NCI-H2081 (cell line): ENCODE results near the gene TRA2B.

ENCODE experiments used
- DNase-seq, 2 experiments: peaks; one replicate each; lab custom pipeline; 2025; lab: John Stamatoyannopoulos, UW

Gene TRA2B

DNA sequence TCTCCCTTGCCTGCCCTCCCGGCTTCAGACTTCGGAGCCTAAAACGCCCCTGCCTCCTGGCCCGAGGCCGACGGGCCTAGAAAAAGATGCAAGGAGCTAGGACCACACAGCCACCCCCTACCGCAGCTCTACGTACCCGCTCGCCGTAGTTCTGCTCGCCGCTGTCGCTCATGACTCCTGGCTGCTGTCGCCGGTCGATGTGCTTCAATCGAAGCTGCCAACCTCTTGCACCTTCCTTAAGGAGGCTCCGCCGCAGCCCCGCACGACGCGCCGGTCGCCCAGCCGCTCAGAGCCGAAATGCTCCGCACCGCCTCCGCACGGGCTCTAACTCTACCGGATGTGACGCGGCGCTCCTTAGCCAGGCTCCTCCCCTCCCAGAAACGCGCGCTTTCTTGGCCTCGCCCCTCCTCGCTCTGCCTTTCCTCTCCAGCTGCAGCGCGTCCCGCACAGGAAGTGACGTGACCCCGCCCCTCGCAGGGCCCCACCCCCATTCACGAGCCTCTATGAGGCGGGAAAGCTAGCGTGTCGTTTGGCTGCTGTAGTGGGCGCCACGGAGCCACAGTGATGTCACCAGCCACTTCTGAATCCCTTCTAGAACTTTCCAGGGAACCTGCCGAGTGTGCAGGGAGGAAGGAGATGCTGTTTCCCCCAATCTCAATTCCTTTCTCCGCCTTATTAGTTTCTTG lies at the start of gene TRA2B:
Gene TRA2B (minus strand): TSS at position 326 of the 686 bp plus-strand sequence. CDS start 154 bp downstream, at position 172.
- DNase-seq, result peak; percentile 99

DNA sequence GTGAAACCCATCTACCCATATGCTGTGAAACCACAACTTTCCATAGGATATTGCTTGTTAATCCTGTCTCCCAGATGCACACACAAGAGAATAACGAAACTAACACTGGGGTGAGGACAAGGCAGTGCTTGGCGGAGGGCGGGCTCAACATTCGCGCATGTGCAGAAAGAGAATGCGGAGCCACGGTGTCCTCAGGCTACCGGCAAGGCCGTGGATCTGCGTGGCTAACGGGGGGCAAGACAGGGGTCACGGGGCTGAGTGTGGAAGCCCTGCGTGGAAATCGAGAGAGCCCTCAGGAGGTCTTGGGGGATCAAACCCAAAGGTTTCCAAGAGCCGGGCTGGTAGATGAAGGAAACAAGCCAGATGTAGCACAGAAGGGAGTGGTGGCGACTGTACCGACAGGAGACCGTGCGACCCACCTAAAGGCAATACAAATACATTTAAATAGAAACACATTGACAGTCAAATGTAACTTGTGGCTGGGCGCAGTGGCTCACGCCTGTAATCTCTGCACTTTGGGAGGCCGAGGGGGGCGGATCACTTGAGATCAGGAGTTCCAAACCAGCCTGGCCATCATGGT lies 48.5 kb upstream of the TRA2B start:
- peak; percentile 15 to 25 for DNase-seq

DNA sequence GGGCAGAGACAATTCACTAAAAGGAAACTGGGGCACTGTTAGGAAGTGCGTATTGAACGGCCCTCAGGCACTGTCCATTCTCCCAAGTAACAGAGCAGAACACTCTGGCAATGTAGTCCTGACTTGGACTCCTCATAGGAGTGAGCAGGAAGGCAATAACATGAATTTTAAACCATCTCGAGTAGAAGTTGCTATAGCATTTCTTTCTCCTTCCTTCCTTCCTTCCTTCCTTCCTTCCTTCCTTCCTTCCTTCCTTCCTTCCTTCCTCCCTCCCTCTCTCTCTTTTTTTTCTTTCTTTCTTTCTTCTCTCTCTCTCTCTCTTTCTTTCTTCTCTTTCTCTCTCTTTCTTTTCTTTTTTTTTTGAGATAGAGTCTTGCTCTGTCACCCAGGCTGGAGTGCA lies 46.4 kb upstream of the TRA2B start:
- no peak for DNase-seq

DNA sequence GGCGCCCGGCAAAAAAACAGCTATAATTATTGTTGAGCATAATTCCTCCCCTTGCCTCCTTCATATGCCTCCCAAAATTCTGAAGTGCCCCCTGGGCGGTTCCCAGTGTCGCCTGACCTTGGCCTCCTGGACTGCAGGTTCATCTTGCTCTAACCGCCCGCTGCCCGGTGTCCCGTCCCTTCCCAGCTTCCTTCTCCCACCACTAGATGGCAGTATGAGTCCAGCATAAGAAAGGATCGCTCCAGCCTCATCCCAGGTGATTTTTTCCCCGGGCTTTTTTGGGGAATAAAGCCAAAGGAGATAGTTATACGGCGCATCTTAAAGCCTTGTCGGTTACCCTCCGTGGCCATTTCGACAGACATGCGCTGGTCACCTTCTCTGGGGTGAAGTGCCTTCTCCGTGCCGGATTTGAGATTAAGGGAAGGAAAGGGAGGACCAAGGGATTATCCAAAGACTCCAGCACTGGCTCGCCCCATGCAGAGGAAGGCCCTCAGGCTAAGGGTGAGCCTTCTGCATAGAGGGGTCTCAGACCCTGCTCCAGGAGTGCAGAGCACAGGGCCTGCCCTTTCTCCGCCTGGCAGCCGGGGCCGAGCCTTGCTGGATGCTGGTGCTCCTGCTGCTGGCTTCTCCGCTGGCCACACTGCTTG lies 45.8 kb upstream of the TRA2B start:
- peak; percentile 68 to 78 for DNase-seq

DNA sequence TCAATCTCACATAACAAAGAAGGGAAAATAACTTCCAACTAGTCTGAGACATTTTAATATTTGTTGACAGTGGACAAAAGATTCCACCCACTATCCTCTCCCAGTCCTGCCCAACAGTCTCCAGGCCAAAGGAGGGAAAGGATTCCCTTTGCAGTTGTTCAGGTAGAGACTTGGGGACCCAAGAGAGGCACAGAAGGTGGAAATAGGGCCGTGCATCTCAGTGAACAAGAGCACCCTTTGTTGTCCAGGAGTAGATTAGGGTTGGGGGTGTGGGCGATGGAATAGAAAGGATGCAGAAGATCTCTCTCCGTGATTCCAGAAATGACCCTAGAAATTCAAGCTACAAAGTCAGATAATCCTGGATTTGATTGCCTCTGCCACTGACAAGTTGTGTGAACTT lies 44.8 kb upstream of the TRA2B start:
- no peak for DNase-seq

DNA sequence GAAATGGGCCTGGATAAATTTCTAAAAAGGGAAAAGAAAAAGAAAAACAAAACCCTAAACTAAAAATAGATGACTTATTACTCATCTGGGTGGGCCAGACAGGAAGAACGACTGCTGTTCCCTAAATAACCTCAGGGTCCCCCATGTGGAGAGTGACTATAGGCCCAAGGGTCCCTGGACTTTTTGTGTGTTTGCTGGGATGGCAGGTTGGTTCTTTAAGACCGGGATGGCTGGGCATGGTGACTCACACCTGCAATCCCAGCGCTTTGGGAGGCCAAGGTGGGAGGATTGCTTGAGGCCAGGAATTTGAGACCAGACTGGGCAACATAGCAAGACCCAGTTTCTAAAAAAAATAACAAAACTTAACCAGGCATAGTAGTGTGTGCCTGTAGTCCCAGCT lies 43.8 kb upstream of the TRA2B start:
- DNase-seq, result no peak

DNA sequence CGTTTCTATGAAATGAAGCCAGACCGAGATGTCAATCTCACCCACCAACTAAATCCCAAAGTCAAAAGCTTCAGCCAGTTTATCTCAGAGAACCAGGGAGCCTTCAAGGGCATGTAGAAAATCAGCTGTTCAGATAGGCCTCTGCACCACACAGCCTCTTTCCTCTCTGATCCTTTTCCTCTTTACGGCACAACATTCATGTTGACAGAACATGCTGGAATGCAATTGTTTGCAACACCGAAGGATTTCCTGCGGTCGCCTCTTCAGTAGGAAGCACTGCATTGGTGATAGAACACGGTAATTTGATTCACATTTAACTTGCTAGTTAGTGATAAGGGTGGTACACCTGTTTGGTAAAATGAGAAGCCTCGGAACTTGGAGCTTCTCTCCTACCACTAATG lies 41.9 kb upstream of the TRA2B start:
- no peak for DNase-seq

DNA sequence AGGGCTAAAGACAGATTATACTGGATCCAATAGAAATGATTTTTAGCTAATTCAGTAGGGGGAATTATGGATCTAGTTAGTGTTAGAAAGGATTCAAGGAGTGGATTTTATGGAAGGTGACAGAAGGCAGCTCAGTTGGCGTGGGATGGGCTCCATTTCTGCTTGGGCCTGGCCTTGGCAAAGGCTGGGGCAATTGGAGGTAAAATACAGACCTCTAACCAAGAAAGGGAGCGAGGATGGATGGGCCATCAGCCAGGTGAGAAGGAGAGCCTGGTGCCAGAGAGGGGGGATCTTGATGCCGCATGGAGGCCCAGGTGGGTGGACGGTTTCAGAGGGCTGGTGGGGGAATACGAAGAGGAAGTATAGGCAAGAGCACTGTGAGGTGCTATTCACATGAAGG lies 40.7 kb upstream of the TRA2B start:
- no peak for DNase-seq

DNA sequence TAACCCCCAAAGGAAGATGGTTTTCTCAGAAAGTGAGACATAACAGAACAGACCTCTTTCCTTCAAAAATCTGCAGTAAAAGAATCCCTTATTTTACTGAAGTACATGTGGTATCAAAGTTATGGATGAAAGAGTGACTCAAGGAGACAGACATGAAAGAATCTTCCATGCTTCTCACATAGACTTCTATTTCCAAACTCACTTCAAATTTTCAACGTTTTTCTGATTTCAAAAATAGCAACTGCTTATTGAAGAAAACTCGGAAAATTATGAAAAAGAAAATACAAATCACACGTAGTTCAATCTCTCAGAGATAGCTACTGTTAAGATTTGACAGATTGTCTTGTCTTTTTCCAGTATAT lies 39.8 kb upstream of the TRA2B start:
- no peak for DNase-seq

DNA sequence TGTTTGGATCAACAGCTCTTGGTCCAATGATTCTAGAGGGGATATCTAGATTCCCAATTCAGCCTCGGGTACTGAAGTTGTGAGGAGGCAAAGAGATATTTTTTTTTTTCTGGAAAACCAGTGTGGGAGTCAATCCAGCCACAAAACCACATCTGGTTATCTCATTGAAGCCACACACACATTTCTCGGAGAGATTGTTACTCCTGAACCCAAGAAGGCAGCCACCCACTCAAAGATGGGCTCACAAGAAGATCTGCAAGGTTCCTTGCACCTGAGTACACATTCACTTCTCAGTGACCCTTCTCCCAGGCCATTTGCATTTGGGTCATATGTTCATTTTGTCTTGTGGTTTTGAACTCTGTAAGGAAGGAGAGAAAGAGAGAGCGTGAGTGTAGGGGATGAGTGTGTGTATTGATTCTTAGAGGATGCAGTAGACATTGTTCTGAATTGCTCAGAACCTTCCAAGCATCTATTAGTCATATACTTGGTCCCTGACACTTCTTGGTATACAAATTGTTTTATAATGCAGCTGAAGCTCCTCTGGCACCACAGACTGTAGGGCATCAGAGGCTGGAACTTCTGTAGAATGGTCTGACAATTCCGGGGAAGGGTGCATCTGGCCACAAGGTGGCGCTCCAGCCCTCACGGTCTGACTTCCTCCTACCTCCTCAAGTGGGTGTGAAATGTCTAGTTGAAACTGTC lies 39.3 kb upstream of the TRA2B start:
- DNase-seq, result peak; percentile 47 to 63

DNA sequence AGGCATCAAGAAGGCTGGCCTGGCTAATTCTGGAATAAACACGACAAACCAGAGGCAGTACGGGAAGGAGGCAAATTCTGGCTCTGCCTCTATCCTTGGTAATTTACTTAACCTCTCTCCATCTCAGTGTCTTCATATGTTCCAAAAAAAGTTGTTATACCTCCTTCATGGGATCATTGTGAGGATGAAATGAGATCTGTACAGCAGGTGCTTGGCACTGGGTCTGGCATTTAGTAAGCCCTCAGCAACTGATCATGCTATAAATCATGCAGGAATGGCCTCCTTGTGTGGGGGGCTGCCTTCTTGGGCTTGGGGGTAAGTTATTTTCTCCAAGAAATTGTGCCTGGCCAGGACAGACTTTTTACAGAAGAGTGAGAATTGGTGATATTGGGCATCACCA lies 38.3 kb upstream of the TRA2B start:
- DNase-seq, result no peak

DNA sequence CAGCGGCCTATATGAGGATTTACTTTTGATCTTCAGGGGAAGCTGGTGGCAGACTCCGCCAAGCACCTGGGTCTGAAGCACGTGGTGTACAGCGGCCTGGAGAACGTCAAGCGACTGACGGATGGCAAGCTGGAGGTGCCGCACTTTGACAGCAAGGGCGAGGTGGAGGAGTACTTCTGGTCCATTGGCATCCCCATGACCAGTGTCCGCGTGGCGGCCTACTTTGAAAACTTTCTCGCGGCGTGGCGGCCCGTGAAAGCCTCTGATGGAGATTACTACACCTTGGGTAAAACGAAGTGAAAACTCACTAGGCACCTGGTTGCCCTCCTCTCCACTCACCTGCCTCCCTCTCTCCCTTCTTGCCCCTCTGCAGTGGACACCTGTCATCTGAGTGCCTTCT lies 33.8 kb upstream of the TRA2B start:
- DNase-seq, result no peak

DNA sequence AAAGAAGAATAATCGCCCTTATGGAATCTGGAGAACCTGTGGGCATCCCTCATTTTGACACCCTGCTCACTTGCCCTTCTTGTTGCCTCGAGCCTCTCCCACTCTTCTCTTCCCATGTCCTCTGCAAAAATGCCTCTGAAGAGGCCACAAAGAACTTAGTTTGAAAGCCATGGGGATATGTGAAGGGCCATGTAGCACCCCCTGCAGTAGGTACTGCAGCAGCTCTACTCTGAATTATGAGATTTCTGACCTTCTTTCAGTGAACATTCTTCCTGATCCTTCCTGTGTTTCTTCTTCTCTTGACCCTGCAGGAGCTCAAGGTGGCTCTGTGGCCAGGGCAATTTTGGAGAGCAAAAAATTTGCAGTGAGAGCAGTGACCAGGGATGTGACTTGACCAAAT lies 30.4 kb upstream of the TRA2B start:
- DNase-seq, result no peak

DNA sequence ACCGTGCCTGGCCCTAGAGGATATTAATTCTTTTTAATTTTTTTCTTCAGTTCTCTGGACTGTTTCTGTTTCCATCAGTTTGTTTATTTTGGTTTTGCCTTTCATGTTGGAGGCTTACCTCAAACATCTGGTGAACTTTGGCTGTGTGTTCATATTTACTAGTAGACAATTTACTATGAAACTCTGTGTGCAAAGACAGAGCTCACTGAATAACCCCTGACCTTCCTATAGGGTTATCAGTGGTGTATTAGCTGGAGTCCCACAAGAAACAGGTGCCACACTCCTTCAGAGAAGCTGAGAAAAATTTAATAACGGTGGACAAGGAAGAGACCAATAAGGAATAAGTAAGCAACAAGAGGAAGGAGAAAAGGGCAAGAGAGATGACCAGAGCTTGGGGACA lies 28.8 kb upstream of the TRA2B start:
- no peak for DNase-seq

DNA sequence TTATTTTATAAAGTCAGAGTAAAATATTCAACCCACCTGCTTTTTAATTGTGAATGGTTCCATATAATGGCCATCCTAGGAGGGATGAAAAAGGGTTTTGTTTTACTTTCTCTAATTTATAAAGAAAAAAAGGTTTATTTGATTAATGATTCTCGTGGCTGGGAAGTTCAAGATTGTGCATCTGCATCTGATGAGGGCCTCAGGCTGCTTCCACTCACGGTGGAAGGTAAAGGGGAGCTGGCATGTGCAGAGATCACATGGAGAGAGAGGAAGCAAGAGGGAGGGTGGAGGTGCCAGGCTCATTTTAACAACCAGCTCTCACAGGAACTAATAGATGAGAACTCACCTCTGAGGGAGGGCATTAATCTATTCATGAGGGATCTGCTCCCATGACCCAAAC lies 27.7 kb upstream of the TRA2B start:
- DNase-seq, result no peak

DNA sequence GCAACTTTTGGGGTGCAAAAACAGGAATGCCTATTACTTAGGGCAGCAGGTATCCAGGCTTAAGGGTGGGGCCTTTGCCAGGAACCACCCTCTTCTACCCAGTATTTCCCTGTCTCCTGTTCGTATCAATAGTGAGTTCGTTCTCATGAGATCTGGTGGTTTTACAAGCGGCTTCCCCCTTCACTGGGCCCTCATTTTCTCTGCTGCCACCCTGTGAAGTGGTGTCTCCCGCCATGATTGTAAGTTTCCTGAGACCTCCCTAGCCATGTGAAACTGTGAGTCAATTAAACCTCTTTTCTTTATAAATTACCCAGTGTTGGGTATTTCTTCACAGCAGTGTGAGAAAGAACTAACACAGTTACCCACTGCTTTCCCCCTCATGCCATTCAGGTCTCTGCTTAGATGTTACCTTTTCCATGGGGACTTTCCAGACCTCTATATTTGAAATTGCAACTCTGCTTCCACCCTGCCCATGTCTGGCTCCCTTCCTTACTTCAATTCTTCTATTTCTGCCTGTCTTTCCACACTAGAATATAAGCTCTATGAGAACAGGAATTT lies 23.9 kb upstream of the TRA2B start:
- DNase-seq, result no peak

DNA sequence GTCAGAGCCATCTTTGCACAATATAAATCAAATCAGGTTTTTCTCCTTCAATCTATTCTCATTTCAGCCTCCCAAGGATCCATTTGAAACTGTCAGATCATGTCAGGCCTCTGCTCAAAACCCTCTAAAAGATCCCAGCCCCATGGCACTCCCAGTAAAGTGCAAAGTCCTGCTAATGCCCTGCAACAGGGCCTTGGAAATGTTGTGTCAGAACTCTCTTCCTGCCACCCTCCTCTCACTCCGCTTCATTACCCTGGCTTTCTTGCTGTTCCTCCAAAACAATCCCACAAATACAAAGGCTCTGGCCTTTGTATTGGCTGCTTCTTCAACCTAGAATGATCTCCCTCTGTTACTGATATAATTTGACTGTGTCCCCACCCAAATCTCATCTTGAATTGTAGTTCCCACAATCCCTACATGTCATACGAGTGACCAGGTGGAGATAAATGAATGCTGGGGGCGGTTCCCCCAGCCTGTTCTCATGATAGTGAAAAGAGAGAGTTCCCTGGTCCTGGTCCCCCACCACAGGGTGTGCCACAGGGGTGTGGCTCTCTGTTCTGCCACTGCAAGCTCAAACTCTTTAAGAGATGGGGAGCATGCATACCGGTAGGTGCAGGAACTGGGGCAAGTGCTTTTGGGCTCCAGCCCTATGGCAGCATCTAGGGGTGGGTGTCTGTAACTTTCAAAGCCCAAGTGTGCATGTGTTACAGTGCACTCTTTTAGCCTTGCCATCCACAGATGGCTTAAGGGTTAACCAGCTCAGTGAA lies 22.9 kb upstream of the TRA2B start:
- DNase-seq, result no peak

DNA sequence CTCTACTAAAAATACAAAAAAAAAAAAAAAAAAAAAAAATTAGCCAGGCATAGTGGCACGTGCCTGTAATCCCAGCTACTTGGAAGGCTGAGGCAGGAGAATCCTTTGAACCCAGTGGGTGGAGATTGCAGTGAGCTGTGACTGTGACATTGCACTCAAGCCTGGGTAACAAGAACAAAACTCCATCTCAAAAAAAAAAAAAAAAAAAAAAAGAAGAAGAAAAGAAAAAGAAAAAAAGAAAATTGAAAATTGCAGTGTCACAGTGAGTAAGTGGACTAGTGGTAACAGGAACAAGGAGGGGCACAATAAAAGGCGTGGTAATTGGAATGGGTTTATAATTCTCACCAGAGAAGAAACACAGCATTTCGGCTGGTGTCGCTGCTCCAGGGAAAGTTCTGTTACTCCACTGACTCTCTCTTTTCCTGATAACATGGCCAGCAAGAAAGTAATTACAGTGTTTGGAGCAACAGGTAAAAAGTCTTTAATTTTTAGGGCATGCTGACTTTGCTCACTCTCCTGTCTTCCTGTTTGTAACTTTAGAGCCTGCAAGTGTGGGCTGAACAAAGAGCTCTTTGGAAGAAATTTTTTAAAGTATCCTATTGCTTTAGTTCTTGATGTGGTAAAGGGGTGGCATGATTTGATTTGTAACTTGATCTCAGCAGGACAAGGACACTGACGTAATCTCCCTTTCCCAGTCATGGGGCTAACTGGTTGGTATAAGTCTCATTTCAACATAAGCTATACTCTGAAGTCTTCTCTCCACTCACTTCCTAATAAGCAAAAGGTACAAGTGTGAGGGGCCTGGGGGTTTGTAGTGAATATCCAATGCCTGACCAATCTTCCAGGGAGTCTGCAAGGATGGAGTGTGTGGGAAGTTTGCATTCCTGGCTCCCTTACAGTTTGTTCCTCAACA lies 22.1 kb upstream of the TRA2B start:
- DNase-seq, result no peak

DNA sequence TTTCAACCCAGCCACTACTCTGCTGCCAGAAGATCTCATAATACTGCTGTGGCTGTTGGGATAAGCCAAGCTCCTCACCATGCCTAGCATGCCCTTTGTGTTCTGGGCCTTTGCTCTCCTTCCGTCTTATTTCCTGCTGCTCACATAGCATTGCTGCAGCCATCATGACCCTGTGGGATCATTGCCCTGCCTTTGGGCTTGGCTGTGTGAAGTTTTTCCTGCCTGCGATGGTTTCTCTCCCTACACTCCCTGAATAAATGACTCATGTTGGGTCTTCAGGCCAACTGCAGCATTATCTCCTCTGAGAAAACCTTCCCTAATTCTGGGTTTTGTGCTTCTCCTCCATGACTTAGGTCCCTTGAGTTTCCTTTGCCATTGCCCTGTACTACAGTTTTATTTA lies 20.8 kb upstream of the TRA2B start:
- DNase-seq, result no peak

DNA sequence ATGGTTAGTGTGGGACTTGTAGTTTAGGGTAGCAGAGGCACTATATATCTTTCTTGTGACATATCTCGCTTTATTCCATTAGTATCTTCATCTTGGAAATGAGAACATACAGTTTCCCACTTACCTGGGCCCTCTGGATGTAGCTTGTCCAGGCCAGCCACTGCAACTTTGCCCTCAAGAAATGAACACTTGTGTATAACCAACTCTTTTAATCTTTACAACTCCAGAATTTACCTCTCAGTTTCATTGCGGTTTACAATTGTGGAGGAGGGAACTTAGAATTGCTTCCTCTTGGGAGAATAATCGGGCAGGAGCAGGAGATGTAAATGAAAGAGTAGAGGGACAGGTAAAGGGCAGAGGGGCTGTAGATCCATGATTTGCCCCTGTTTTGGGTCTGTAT lies 18.4 kb upstream of the TRA2B start:
- no peak for DNase-seq

DNA sequence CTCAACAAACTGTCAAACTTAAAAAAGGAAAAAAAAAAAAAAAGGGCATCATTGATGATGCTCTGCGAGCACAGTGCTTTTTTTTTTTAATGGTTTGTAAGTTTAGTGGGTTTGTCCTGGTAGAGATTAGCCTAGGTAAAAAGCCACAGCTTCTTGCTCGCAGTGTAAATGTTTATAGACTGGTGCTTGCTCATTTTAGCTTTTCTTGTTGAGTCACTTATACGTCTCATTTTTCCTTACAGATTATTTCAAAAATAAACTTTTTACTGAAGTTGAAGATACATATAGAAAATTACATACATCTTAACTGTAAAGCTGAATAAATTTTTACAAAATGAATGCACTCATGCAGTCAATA lies 16.5 kb upstream of the TRA2B start:
- DNase-seq, result no peak
